Stimulated activated CD4-positive, alpha-beta T cell treated with anti-CD3 and anti-CD28 coated beads, TNF-alpha, amount 100 ng/mL, for 24 hours (primary cell): Measurements from ENCODE around the gene DDX54.
"Not testable (repeated sequence)": the region's sequence is repeated elsewhere in the genome, so short reads cannot be mapped to it uniquely, and the experiment has no call there.

Source experiments
- DNase-seq, 3 experiments: peaks; one replicate each; pipeline ENCODE4 v3.0.0-alpha.2; 2020; ENCODE audit warnings: low read depth in 3 of 3

The DDX54 gene

GRCh38 chr12:113142173-113142885 is 42.9 kb downstream of the DDX54 start:
- no peak for DNase-seq

GRCh38 chr12:113141716-113142115 is 43.6 kb downstream of the DDX54 start:
- not testable (repeated sequence) for DNase-seq

DNA sequence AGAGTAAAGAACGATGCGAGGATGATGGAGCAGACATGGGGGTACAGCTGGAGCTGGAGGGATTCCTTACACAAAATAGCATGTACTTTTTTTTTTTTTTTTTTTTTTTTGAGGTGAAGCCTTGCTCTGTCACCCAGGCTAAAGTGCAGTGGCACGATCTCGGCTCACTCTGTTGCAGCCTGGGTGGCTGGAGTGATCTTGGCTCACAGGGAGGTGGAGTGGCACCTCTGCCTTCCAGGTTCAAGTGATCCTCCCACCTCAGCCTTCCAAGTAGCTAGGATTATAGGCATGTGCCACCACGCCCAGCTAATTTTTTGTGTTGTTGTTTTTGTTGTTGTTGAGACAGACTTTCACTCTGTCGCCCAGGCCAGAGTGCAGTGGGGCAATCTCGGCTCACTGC is 44.6 kb downstream of the DDX54 start:
- DNase-seq, result no peak

DNA sequence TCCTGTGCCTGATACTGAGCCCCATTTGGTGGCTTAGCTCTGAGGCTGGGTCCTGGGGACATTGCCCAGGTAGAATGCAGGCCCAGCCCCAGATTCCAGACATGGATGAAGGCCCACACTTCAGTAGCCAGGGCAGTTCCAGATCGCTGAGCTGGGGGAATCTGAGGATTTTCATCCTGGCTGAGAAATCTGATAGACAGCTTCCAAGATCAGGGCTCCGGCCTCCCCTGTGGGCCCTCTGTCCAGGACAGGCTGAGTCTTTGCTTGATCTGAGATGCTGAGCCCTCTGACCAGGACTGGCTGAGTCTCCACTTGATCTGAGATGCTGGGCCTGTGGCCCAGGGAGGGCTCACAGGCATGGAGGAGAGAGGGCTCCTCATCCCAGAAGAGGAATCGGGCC is 46.5 kb downstream of the DDX54 start:
- DNase-seq, result no peak

DNA sequence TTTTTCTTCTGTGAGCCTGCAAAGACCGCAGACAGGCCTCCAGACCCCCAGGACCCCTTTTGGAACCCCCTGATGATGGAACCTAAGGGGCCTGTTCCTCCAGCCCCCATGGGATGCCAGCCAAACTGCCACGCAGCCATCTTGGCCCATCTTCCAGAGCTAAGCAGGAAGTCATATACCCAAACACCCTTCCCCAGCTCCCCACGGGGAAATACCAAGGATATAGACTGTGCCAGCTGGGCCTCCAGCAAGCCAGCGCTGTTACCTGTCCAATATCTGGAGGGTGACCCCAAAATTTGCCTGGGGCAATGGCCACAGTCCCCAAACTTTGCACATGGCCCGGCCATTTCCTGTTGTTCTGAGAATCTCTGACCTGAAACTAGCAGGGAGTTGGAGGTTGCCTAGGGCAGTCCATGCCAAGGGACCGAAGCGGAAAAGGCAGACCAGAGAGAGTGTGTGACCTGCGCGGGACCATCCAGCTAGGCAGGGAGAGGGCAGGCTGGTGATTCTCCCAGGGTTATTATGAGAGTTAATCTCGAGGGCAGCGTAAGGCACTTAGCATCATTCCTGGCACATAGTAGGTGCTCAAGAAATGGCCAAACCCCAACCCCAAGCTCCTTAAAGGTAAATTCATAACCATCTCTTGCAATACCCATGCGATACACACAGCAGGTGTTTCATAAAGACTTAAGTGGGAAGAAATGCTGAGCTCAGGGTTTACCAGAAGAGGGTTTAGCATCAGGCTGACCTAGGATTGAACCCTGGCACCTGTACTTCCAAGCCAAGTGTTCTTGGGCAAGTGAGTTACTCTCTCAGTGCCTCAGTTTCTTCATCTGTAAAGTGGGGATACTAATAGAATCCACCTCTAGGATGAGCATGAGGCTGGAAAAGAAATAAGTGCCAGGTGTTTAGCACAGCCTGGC is 47.2 kb downstream of the DDX54 start:
- DNase-seq, result no peak

GRCh38 chr12:113136990-113137511 is 48.2 kb downstream of the DDX54 start:
- no peak for DNase-seq

- DNase-seq, result peak in 2 of 3 experiments; percentile 22 to 68
These were observed 48.9 kb downstream of the DDX54 start for GRCh38 chr12:113136128-113136989.

DNA sequence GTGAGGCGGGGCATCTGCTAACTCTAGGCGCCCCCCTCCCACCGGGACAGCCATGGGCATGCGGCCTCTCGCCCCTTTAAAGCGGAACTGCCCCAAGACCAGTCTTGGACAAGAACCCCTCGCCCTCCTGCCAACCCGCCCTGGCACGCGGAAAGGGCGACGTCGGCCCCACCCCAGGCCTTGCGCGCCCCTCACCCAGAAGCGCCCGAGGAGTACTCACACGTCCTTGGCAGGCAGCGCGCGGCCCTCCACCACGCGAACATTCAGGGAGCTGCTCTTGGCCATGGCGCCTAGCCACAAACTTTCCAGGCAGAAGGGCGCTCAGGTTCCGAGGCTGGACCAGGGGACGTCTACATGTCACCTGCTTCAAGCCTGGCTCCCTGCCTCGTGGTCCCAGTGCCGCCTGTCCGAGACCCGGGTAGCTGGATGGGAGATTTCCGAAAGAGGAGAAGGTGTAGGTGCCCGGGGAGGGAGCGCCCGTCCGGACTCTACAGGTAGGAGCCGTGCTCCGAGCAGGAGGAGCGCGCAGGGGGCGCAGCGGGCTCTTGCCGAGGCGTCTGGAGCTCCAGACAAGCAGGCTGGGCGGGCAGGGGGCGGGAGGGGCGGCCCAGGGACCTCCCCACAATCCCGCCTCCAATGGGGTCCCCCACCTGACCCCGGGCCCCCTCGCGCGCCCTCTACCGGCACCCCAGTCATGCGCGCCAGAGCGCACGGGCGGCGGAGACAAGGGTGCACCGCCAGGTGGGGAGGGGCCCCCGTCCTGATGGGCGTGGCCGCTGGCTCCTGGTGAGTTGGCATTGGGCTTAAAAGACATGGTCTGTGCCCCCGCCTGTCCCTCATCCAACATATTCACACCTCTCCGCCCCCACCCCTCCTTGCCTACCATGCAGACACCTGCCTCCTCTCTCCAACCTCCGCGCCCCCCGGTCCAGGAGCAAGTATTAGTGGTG is 49.8 kb downstream of the DDX54 start, which contains the start of gene RASAL1:
TSS of gene RASAL1 (minus strand) at position 584 of the 950 bp plus-strand sequence. CDS start at position 285, 299 bp downstream.
- peak; percentile 57 to 87 (median 64) for DNase-seq

GRCh38 chr12:113134521-113134951 is 50.7 kb downstream of the DDX54 start:
- no peak for DNase-seq

DNA sequence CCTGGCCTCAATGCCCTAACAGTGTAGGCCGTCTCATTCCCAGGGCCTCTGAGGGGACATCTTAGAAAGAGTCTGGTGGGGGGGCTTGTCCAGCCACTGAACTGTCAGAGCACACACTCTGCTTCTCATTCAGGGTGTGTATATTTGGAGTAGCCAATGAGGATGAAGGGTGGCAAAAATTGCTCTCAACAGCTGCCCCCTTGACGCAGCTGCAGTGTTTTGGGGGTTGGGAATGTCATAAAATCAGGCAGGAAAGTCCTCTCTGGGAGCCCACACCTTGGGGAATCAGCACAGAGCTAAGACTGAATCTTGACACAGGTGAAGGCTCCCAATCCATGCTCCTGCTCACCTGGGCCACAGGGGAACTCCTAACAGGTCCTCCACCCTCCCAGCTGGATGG is 51.2 kb downstream of the DDX54 start:
- DNase-seq, result no peak

DNA sequence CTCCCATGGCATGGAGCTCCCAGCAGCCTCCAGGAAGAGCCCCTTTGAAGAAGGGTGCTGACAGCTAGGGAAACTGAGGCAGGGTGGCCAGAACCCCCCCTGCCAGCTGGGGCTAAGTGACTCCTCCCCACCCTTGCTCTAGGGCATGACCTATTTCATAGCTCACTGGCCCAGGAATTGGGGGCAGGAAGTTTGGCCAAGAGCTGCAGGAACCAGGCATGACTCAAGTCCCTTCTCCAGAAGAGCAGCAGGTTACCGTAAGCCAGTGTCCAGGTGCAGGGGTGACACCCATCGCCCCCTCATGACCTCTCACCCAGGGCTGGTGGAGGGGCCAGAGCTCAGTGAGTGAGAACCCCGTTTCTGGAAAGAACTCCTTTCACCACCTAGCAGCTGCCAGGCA is 51.6 kb downstream of the DDX54 start:
- DNase-seq, result no peak

GRCh38 chr12:113133036-113133435 is 52.2 kb downstream of the DDX54 start:
- DNase-seq, result no peak

DNA sequence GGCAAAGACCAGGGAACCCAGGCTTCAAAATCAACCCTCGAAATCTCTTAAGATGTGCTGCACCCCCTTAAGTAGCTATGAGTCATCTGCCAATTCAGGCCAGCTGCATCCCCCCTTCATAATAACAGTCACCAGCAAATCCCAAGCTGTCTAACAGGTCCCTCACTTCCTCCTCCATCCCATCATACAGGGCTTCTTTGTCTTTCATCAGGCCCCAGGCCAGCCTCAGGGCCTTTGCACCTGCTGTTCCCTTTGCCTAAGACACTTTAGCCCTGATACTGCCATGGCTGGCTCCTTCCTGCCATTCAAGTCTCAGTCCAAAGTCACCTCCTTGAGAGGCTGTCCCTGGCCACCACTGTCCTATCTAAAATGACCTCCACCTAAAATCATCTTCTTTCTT is 53.7 kb downstream of the DDX54 start:
- no peak for DNase-seq

DNA sequence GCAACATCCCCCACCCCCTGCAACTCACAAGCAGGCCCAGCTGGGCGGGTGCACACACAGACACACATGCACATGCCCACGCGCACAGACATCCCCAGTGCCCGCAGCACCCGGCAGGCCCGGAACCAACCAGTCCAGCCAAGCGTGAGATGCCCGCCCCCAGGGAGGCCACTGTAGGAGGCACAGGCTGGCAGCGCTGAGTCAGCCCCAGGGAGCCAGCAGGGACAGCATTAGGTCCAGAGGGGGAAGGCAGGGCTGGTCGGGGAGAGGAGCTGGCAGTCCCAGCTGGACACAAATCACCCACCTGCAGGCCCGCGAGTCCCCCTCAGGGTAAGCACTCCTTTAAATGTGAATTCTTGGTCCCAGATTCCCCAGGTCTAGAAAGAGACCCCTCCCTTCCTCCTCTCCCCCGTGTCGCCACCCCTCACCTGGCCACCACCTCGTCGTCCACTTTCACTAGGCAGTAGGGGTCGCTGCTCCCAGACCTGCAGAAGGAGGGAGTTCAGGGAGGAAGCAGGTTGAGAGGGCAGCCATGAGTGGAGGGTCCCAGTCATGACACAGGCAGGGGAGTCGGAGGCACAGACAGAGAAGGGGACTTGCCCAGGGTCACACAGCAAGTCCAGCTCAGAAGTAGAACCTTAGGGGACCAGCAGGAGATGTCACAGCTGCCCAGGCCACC is 54.7 kb downstream of the DDX54 start:
- DNase-seq, result no peak

DNA sequence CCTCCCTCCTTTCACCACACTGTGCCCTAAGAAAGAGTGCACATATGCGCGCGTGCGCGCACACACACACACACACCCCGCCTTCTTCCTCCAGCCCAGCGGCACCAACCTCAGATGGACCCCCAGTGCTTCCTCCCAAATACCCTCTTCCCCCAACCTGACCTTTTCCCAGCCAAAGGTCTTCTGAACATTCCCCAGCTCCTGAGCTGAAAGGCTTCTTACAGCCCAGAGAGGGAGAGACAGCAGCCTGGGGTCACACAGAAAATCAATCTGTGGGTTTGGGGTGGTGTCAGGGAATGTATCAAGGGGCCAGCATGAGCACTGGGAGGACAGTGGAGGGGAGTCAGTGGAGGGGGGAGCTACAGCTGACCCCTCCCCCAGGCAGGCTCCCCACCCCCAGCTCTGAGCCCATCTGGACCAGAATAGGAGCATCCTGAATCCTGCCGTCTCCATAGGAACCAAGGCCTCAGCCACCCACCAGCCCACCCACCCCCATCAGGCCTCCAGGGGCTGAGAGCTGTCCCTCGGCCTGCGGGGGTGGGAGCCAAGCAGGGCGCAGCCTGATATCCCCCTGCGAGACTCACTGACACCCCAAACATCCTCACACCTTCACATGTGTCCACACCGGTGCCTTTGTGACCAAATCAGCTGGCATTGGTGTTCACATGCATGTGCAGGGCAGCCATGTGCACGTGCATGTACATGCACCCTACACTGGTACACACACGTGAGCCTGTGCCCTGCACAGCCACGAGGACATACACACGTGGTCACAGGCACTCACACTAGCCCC is 55.4 kb downstream of the DDX54 start:
- no peak for DNase-seq

DNA sequence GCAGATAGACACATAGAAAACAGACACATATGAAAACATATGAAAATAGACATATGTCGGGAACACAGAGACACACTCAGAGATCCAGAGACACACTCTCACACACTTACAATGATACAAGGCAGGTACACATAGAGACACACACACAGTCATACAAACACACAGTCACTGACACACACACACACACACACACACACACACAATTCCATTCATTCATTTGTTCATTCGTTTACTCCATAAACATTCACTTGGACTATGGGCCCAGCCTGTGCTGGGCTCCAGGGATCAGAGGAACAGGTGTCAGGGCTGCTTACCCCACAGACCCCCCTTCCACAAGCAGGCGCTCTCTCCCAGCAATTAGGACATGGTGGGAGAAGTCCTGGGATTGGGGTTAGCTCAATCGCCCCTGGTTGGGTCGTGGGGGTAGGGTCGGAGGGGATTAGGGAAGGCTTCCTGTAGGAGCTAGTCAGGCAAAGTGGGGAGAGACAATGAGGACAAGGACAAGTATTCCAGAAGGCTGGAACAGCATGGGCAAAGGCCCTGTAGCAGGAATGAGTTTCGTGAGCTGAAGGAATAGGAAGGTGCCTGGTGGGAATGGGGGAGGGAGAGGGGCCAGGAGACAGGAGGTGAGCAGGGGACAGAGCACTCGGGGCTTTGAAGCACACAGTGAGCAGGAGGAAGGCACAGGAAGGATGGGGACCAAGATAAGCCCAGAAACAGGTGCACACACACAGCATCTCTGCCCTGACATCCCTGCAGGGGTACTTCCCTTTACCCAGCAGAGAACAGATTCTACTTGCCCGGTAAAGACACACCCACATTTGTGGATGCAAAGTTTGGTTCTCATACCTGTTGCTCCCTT is 56.2 kb downstream of the DDX54 start:
- no peak for DNase-seq

- DNase-seq, result no peak
These were observed 57.5 kb downstream of the DDX54 start for GRCh38 chr12:113127791-113128199.
